Bronchial epithelial cell (primary cell): ENCODE results near the gene CREBBP. TPM values are rescaled to one million over a fixed set of nuclear protein-coding genes. Genes with fewer than 3 reads are reported as not detected.
A peak's percentile ranks its signal among the peaks of the same experiment; 100 is the strongest.

ENCODE experiments used
- DNase-seq: peaks from one replicate; pipeline ENCODE4 v3.0.0-alpha.2; 2010; ENCODE audit warnings: low read depth
- FAIRE-seq: peaks from 2 replicates; lab custom pipeline; 2011; peaks lifted over from hg19 to GRCh38; lab: Jason Lieb, UNC
- H3K27me3 ChIP-seq: 2 replicates; pipeline ENCODE4 v1.5.1; 2011; ENCODE audit warnings: low read length; ENCODE audit not compliant: control insufficient read depth, insufficient read depth
- H3K36me3 ChIP-seq: 2 replicates; pipeline ENCODE4 v1.5.1; 2011; ENCODE audit warnings: low read length; ENCODE audit not compliant: control insufficient read depth, insufficient read depth
- H3K4me3 ChIP-seq: 2 replicates; pipeline ENCODE4 v1.5.1; 2011; ENCODE audit warnings: mild to moderate bottlenecking, low read depth, low read length, control low read depth
- total RNA-seq: library from RNA; depleted of rRNA; stranded (reverse); fragments of >200 nt; gene quantifications from 2 replicates; pipeline ENCODE4 v1.2.1, GENCODE V29; 2014
- TF ChIP-seq, protein P1 (sequence below): IDR thresholded peaks from 2 replicates; pipeline ENCODE4 v1.5.1; 2011; ENCODE audit warnings: mild to moderate bottlenecking, moderate library complexity, low read length, control low read depth, inconsistent platforms; ENCODE audit not compliant: insufficient read depth, severe bottlenecking

Gene CREBBP
- total RNA-seq, 1 donor from 2014 or later: 7.4 TPM

DNA sequence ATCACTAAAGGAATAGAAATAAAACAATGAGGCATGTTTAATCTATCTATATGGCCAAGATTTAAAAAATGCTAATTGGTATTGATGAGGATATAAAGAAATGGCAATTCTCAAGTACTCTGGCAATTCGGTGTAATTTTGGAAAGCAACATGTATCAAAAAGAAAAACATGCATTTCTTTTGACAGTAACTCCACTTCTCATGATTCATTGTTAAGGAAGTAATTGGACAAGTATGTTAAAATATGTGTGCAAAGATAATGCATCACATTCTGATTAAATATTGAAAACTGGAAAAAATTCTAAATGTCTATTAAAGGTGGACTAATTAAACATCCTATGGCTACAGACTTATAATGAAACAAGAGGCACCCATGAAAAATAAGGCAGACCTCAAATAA, 81.2 kb downstream of the CREBBP start:
- no peak for DNase-seq
- TF ChIP-seq, protein P1, sequence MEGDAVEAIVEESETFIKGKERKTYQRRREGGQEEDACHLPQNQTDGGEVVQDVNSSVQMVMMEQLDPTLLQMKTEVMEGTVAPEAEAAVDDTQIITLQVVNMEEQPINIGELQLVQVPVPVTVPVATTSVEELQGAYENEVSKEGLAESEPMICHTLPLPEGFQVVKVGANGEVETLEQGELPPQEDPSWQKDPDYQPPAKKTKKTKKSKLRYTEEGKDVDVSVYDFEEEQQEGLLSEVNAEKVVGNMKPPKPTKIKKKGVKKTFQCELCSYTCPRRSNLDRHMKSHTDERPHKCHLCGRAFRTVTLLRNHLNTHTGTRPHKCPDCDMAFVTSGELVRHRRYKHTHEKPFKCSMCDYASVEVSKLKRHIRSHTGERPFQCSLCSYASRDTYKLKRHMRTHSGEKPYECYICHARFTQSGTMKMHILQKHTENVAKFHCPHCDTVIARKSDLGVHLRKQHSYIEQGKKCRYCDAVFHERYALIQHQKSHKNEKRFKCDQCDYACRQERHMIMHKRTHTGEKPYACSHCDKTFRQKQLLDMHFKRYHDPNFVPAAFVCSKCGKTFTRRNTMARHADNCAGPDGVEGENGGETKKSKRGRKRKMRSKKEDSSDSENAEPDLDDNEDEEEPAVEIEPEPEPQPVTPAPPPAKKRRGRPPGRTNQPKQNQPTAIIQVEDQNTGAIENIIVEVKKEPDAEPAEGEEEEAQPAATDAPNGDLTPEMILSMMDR: no peak
- no peak for FAIRE-seq
- Histone ChIP-seq H3K4me3 (no peak overlapping the region), H3K36me3 (no peaks in the 10 kb centered on the region), H3K27me3 (no peaks in the 10 kb centered on the region)

DNA sequence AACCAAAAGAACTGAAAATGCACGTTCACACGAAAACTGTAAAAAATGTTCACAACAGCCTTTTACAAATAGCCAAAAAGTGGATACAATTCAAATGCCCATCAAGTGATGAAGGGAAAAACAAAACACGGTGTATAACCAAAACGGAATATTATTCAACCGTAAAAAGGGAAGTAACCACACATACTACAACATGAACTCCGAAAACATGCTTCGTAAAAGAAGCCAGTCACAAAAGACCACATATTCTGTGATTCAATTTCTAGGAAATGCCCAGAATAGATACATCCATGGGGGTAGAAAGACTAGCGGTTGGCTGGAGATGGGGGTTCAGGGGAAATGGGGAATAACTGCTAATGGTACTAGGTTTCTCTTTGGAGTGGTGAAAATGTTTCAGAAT, 81.7 kb downstream of the CREBBP start:
- Histone ChIP-seq H3K27me3 (no peaks in the 10 kb centered on the region), H3K4me3 (no peak overlapping the region), H3K36me3 (no peaks in the 10 kb centered on the region)
- TF ChIP-seq, protein P1: no peak
- DNase-seq: no peak
- FAIRE-seq: no peak

DNA sequence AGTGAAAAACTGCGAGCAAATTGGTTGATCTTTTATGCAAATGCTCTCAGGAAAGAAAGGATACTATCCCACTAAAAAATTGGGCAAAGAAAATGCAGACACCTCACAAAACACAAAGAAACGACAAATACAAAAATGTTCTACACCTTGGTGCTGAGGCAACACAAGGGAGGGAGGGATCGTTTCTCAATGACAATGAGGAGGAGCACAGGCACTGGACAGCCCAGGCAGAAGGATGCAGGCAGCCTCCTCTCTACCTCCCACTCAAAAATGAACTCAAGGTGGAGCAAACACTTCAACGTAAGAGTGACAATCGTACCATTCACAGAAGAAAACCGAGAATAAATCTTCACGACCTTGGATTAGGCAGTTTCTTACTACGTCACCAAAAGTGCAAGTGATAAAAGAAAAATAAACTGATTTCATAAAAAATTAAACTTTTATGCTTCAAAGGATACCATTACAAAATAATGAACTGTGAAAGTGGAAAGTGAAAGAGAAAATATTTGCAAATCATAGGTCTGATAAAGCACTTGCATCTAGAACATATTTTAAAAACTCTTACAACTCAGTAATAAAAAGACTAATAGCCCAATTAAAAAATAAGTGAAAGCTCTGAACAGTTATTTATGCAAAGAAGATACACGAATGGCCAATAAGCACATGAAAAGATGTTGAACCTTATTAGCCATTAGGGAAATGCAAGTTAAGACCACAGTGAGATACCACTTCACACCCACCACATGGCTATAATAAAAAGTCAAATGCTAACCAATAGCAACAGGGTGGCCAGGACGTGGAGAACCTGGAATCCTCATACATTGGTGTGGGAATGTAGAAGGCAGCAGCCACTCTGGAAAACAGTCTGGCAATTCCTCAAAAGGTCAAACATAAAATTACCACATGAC, 82.4 kb downstream of the CREBBP start:
- Histone ChIP-seq H3K27me3 (no peaks in the 10 kb centered on the region), H3K4me3 (no peak overlapping the region), H3K36me3 (no peaks in the 10 kb centered on the region)
- TF ChIP-seq, protein P1: no peak
- FAIRE-seq: no peak
- DNase-seq: peak; percentile 7

DNA sequence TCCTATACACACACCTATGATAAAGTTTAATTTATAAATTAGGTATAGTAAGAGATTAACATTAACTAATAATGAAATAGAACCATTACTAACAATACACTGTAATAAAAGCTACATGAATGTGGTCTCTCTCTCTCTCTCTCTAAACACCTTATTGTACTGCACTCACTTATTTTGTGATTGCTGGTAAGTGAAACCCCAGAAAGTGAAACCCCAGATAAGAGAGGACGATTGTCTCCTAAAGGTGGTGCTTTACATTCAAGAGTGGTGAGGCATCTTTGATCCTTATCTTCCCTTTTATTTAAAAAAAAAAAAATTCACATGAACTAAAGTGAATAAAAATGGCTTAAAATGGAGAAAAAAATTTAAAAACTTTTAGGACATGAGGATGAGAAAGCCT, 83.0 kb downstream of the CREBBP start:
- FAIRE-seq (no peak), DNase-seq (no peak)
- Histone ChIP-seq H3K4me3 (no peak overlapping the region), H3K36me3 (peaks cover 2% of the 10 kb centered on the region), H3K27me3 (no peaks in the 10 kb centered on the region)
- TF ChIP-seq, protein P1: no peak

DNA sequence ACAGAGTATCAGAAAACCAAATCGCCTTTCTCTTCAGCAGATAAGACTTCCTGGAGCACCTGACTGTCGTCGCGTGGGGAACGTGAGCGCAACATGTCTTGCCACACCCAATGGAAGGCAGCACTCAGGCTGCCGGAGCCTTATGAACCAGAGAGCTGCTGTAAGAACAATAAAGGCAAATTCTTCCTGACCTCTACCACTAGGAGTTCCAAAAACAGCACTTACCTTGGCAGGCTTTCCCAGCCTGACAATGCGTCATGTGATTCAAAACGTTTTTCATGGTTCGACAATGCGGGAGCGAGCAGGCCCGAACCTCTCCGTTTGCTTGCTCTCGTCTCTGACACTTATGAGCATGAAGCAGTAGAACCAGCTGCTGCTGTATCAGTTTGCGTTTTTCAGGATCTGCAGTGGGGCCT, 87.3 kb downstream of the CREBBP start:
- Histone ChIP-seq H3K36me3 (peaks cover 12% of the 10 kb centered on the region), H3K4me3 (no peak overlapping the region), H3K27me3 (no peaks in the 10 kb centered on the region)
- DNase-seq: peak; percentile 84
- FAIRE-seq: peak; percentile 18
- TF ChIP-seq, protein P1: peak; percentile 51
